ENCODE data around the gene BUB1B. TPM values are rescaled to one million over a fixed set of nuclear protein-coding genes. Genes with fewer than 3 reads are reported as not detected.
"Not testable (repeated sequence)": the region's sequence is repeated elsewhere in the genome, so short reads cannot be mapped to it uniquely, and the experiment has no call there.

Gene BUB1B
- total RNA-seq, 6 experiments from 2014 or later, result 11.5 to 38.1 (median 29.6) TPM

DNA sequence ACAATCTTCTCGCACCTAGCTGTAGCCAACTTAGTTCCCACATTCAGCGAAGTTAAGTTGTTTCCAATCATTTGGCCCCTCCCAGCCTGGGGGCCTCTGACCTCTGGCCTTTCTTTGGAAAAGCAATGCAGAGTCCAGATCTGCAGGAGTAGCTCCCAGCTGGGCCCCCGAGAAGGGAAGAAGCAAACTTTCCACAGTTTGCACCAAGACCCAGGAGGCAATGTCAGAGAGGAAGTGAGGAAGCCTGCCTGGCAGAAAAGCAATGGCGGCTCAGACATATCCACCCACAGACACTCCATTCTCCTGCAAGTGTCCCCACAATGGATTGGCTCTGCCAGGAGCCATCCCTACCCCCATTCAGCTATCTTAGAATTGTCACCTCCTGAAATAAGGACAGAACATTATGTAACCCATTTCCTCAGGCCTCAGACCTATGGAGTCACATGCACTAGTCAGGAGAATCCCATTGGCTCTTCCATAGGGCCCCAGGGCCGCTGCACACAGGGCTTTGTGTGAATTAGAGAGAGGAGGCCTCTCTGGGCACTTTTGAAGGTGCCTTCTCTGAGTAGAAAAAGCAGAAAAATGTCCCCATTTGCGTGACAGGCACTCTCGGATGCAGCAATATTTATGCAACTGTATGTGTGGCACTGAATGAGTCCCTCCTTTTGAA lies 3.0 kb upstream of the BUB1B start:
- no peak for DNase-seq
- TF ChIP-seq, protein P1, sequence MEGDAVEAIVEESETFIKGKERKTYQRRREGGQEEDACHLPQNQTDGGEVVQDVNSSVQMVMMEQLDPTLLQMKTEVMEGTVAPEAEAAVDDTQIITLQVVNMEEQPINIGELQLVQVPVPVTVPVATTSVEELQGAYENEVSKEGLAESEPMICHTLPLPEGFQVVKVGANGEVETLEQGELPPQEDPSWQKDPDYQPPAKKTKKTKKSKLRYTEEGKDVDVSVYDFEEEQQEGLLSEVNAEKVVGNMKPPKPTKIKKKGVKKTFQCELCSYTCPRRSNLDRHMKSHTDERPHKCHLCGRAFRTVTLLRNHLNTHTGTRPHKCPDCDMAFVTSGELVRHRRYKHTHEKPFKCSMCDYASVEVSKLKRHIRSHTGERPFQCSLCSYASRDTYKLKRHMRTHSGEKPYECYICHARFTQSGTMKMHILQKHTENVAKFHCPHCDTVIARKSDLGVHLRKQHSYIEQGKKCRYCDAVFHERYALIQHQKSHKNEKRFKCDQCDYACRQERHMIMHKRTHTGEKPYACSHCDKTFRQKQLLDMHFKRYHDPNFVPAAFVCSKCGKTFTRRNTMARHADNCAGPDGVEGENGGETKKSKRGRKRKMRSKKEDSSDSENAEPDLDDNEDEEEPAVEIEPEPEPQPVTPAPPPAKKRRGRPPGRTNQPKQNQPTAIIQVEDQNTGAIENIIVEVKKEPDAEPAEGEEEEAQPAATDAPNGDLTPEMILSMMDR (IDR thresholded peaks at IDR 0.05), result no peak
- no peak overlapping the region for H3K27ac Mint-ChIP-seq
- no peaks in the 10 kb centered on the region for H3K4me1 Mint-ChIP-seq (ENCODE audit: low read depth)
- no peaks in the 10 kb centered on the region for H3K36me3 Mint-ChIP-seq (ENCODE audit: low read depth)
- no peak overlapping the region for H3K4me3 Mint-ChIP-seq
- peaks cover 2% of the 10 kb centered on the region; the same call in 1 of the 2 replicates for H3K27me3 Mint-ChIP-seq (ENCODE audit: insufficient read depth)
- no peaks in the 10 kb centered on the region for H3K9me3 Mint-ChIP-seq

DNA sequence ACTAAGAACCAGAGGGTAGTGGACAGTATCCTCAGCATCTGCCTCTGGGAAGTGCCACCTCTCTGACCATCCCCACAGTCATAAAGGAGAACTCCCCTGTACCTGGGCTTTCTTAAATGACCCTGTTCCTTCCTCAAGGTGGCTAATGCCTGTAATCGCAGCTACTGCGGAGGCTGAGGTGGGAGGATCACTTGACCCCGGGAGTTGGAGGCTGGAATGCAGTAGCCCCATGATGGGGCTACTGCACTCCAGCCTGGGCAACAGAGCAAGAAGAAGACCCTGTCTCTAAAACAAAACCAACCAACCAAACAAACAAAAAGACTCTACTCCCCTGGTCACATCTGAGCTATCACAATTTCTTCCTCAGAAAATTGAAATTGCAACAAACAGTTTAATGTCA lies 848 bp upstream of the BUB1B start:
- H3K4me3 Mint-ChIP-seq, result no peak overlapping the region
- H3K36me3 Mint-ChIP-seq (ENCODE audit: low read depth), result no peaks in the 10 kb centered on the region; the same call in 1 of the 2 replicates
- DNase-seq, result no peak
- TF ChIP-seq, protein P1 (IDR thresholded peaks at IDR 0.05), result no peak
- H3K9me3 Mint-ChIP-seq, result no peaks in the 10 kb centered on the region
- no peak overlapping the region for H3K27ac Mint-ChIP-seq
- H3K27me3 Mint-ChIP-seq (ENCODE audit: insufficient read depth), result no peaks in the 10 kb centered on the region; the same call in 1 of the 2 replicates
- peaks cover 5% of the 10 kb centered on the region; the same call in 1 of the 2 replicates for H3K4me1 Mint-ChIP-seq (ENCODE audit: low read depth)

DNA sequence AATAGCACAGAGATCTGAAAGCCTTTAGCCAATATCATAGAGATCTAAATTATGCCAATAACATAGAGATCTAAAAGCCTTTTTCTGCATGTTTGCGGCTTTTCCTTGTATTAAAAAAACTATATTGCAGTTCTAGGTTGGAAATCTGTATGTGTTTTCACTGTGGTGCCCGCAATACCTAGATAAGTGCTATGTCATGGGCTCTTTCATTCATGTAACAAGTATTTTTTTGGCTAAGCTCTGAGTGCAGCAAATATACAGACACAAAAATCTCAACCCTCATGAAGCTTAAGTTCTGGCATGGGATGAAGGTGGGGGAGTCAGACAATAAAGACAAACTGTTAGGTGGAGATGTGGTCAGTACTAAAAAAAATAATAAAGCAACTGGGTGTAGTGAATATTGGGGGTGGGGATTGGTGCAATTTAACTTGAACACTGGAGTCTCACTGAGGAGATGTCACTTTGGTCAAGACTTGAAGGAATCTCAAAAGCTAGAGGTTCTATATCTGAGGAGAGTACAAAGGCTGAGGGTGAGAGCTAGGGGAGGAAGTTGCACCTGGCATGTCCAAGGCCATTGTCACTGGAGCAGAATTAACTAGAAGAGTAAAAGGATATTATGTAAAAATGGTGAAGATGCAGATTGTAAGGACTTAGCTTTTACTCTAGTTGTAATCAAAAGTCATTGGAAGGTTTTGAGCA lies 973 bp downstream of the BUB1B start:
- H3K27ac Mint-ChIP-seq, result no peak overlapping the region
- H3K27me3 Mint-ChIP-seq (ENCODE audit: insufficient read depth), result no peaks in the 10 kb centered on the region
- H3K4me3 Mint-ChIP-seq, result no peak overlapping the region
- TF ChIP-seq, protein P1 (IDR thresholded peaks at IDR 0.05), result no peak
- no peaks in the 10 kb centered on the region for H3K9me3 Mint-ChIP-seq
- peaks cover 5% of the 10 kb centered on the region; the same call in 1 of the 2 replicates for H3K4me1 Mint-ChIP-seq (ENCODE audit: low read depth)
- DNase-seq, result no peak
- H3K36me3 Mint-ChIP-seq (ENCODE audit: low read depth), result peaks cover 5% of the 10 kb centered on the region; the same call in 1 of the 2 replicates

DNA sequence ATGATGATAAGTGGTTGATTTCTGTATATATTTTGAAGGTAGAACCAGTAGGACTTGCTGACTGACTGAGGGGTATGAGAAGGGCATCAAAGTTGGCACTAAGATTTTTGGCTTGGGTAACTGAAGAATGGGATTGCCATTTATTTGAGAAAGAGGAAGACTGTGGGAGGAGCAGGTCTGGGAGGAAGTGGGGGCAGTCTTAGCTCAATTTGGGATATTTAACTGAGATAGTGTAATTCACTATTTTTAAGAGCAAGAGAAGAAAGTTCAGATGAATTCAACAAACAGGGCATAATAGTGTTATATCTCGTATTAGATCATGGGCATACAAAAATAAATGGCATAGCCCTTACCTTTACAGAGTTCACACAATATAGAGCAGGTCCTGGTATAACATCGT lies 1.7 kb downstream of the BUB1B start:
- no peak overlapping the region for H3K4me3 Mint-ChIP-seq
- H3K27ac Mint-ChIP-seq, result no peak overlapping the region
- no peak for DNase-seq
- H3K27me3 Mint-ChIP-seq (ENCODE audit: insufficient read depth), result no peaks in the 10 kb centered on the region
- peaks cover 8% of the 10 kb centered on the region for H3K36me3 Mint-ChIP-seq (ENCODE audit: low read depth)
- H3K9me3 Mint-ChIP-seq, result no peaks in the 10 kb centered on the region
- peaks cover 5% of the 10 kb centered on the region; the same call in 1 of the 2 replicates for H3K4me1 Mint-ChIP-seq (ENCODE audit: low read depth)
- TF ChIP-seq, protein P1 (IDR thresholded peaks at IDR 0.05), result no peak

DNA sequence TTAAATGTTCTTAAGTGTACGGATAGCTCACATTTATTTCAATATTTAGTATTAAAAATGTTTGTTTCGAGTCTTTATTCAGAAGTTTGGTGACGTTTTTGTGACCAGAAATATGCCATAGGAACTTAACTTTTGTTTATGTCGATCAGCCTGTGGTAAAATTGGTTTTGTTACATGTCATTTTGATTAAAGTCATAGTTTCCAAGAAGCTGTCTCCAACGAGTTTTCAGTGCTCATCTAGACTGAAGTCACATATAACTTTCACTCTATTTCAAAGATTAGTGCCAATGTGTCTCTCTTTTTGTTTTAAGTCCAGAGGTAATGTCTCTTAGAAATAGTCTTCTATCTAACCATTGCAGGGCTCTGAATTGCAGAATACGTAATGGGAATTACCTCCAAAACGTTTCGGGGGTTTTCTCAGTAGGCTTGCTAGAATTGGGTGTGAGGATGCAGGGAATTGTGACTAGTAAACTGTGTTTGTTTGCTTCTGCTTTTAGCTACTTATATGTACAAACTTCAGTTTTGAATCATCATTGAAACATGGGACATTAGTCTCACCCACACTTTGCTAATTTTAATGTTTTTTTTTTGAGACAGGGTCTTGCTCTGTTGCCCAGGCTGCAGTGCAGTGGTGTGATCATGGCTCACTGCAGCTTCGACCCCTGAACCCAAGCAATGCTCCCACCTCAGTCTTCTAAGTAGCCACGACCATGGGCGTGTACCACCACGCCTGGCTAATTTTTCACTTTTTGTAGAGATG lies 3.0 kb downstream of the BUB1B start:
- no peaks in the 10 kb centered on the region for H3K27me3 Mint-ChIP-seq (ENCODE audit: insufficient read depth)
- H3K27ac Mint-ChIP-seq, result no peak overlapping the region
- TF ChIP-seq, protein P1 (IDR thresholded peaks at IDR 0.05), result no peak

DNA sequence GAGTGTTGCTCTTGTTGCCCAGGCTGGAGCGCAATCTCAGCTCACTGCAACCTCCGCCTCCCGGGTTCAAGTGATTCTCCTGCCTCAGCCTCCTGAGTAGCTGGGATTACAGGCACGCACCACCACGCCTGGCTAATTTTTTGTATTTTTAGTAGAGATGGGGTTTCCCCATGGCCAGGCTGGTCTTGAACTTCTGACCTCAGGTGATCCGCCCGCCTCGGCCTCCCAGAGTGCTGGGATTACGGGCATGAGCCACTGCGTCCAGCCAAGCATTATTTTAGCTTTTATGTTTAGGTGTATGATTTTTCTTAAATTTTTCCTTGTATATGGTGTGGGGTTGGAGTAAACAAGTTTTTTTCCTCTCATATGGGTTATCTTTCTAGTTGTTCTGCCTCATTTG lies 6.5 kb downstream of the BUB1B start:
- DNase-seq, result not testable (repeated sequence)

More for the DNA sequence above, 3.0 kb downstream of the BUB1B start:
- peaks cover 11% of the 10 kb centered on the region for H3K36me3 Mint-ChIP-seq (ENCODE audit: low read depth)
- peaks cover 5% of the 10 kb centered on the region for H3K4me1 Mint-ChIP-seq (ENCODE audit: low read depth)
- no peak for DNase-seq
- H3K9me3 Mint-ChIP-seq, result no peaks in the 10 kb centered on the region
- H3K4me3 Mint-ChIP-seq, result peak overlapping the region; percentile 9; the same call in 1 of the 2 replicates

More for the DNA sequence above, 6.5 kb downstream of the BUB1B start:
- not testable (repeated sequence) for H3K9me3 Mint-ChIP-seq; H3K4me3 Mint-ChIP-seq; H3K27me3 Mint-ChIP-seq (ENCODE audit: insufficient read depth); H3K4me1 Mint-ChIP-seq (ENCODE audit: low read depth); H3K27ac Mint-ChIP-seq
- H3K36me3 Mint-ChIP-seq (ENCODE audit: low read depth), result peaks cover 16% of the 10 kb centered on the region
